H1 (cell line): ENCODE measurements around the gene DYNLL2. TPM values are rescaled to one million over a fixed set of nuclear protein-coding genes. Genes with fewer than 3 reads are reported as not detected.

Experiments
- SIN3A ChIP-seq, 2 experiments: IDR thresholded peaks in 1 of 2; conservative IDR thresholded peaks in 1 of 2; 2 replicates each; pipeline ENCODE4 v1.6.1; 2011 to 2012; ENCODE audit warnings: low read length in 2 of 2, improper control_type of control experiment in 1 of 2, low read depth in 1 of 2, mild to moderate bottlenecking in 1 of 2
- polyA plus RNA-seq, 7 experiments: library from polyadenylated mRNA; depleted of rRNA in 3 of 7; stranded (reverse) in 5 of 7; unstranded in 2 of 7; fragments of >200 nt in 5 of 7; fragments of 200-250 nt in 2 of 7; gene quantifications; 1 replicate in 5 of 7; 2 replicates in 1 of 7; 4 replicates in 1 of 7; pipeline versions ENCODE4 v1.2.1 to v1.2.3, GENCODE V29; 2011 to 2013; ENCODE audit warnings: missing spikeins in 2 of 7, mixed read lengths in 2 of 7
- total RNA-seq: library from RNA; stranded (reverse); fragmentation: NEBNext Ultra II Directional; extraction: Animal tissue kit (Norgen Biotek cat#: 25700); gene quantifications from 2 replicates; pipeline ENCODE4 v1.2.1, GENCODE V29; 2021
- TF ChIP-seq, protein P1 (sequence below), 3 experiments: IDR thresholded peaks; 1 replicate in 2 of 3; 2 replicates in 1 of 3; pipeline versions ENCODE4 v1.5.1 to v1.6.1; 2011; ENCODE audit warnings: low read length in 3 of 3, mild to moderate bottlenecking in 3 of 3, inconsistent platforms in 2 of 3, low read depth in 1 of 3, moderate library complexity in 1 of 3; ENCODE audit not compliant: insufficient read depth in 1 of 3; ENCODE audit errors: control extremely low read depth in 1 of 3

The DYNLL2 gene
- total and polyA plus RNA-seq, 2 of the 8 experiments (the other 6 are each of a cell fraction or from before 2014, with no cell fraction given), result 19.8 to 52.7 TPM

DNA sequence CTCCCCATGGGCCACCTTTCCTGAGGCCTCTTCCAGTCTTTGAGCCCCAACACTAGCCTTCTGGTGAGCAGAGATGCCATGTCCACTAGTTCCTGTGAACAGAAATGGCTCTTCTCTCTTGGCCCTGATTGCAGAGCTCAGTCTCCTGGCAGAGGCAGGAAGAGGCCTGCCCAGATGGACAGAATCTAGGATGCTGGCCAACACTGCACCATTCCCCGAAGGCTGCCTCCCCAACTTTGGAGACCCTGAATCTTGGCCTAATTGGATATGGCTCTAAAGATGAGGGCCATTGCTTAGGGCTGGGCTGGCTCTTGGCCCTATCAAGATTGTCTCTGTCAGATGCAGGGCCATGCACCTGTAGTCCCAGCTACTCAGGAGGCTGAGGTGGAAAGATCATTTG lies 18.0 kb upstream of the DYNLL2 start (continued):
- no peak for TF ChIP-seq SIN3A (conservative IDR thresholded peaks at IDR 0.05 in 1 of 2, IDR thresholded peaks at IDR 0.05 in 1 of 2; ENCODE audit: low read depth in 1 of 2, low read length in 2 of 2)
- TF ChIP-seq, protein P1, sequence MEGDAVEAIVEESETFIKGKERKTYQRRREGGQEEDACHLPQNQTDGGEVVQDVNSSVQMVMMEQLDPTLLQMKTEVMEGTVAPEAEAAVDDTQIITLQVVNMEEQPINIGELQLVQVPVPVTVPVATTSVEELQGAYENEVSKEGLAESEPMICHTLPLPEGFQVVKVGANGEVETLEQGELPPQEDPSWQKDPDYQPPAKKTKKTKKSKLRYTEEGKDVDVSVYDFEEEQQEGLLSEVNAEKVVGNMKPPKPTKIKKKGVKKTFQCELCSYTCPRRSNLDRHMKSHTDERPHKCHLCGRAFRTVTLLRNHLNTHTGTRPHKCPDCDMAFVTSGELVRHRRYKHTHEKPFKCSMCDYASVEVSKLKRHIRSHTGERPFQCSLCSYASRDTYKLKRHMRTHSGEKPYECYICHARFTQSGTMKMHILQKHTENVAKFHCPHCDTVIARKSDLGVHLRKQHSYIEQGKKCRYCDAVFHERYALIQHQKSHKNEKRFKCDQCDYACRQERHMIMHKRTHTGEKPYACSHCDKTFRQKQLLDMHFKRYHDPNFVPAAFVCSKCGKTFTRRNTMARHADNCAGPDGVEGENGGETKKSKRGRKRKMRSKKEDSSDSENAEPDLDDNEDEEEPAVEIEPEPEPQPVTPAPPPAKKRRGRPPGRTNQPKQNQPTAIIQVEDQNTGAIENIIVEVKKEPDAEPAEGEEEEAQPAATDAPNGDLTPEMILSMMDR (IDR thresholded peaks at IDR 0.05; ENCODE audit: control extremely low read depth in 1 of 3, insufficient read depth in 1 of 3, low read depth in 1 of 3, low read length in 3 of 3), result no peak
